Adrenal gland (tissue), 5 donors: ENCODE results near the gene WWOX.

Experiments
- CTCF ChIP-seq, 6 experiments: fragments of 450-650 bp in 4 of 6; fragments of 200-600 bp in 2 of 6; sonication (generic) in 1 of 6; IDR thresholded peaks; 1 replicate in 5 of 6; 2 replicates in 1 of 6; pipeline versions ENCODE4 v1.5.1 to v1.8.0; 2016 to 2021; ENCODE audit warnings: antibody characterized with exemption in 6 of 6, mild to moderate bottlenecking in 2 of 6, moderate library complexity in 1 of 6
- POLR2A ChIP-seq, 2 donors: fragments of 450-650 bp; IDR thresholded peaks; one replicate each; pipeline ENCODE4 v1.6.1; 2017; ENCODE audit warnings: antibody characterized with exemption in 2 of 2, mild to moderate bottlenecking in 2 of 2, moderate library complexity in 1 of 2
- donor health status: DM: no; HTN: no; CAD: no.

GRCh38 chr16:79171931-79172705 lies 1072.7 kb downstream of the WWOX start:
- TF ChIP-seq CTCF (IDR thresholded peaks at IDR 0.05) (no peak), POLR2A (IDR thresholded peaks at IDR 0.05) (no peak)
